A549 treated with CpdA at 1 μM for 4 hours (cell line): ENCODE data around the gene ITIH2. TPM values are rescaled to one million over a fixed set of nuclear protein-coding genes. Genes with fewer than 3 reads are reported as not detected.

ENCODE experiments used
- total RNA-seq: library from RNA; stranded (reverse); fragments of 200-300 nt; extraction: Qiagen RNA extraction; gene quantifications from 5 replicates; pipeline ENCODE4 v1.2.3, GENCODE V29; 2022; ENCODE audit warnings: low read depth

ITIH2 gene
- total RNA-seq: 0.27 to 0.47 TPM (median 0.41 TPM) in 4 of 5 replicates, not detected in the other

GRCh38 chr10:7703140-7703539 is at the start of gene ITIH2:
TSS of gene ITIH2 (plus strand) at chr10:7703316. CDS start at chr10:7703435, 119 bp downstream.

GRCh38 chr10:7666253-7667023 is 36.7 kb upstream of the ITIH2 start, which contains the start of gene ITIH5:
TSS of gene ITIH5 (minus strand) at chr10:7666966. CDS start at chr10:7666892, 74 bp downstream.

DNA sequence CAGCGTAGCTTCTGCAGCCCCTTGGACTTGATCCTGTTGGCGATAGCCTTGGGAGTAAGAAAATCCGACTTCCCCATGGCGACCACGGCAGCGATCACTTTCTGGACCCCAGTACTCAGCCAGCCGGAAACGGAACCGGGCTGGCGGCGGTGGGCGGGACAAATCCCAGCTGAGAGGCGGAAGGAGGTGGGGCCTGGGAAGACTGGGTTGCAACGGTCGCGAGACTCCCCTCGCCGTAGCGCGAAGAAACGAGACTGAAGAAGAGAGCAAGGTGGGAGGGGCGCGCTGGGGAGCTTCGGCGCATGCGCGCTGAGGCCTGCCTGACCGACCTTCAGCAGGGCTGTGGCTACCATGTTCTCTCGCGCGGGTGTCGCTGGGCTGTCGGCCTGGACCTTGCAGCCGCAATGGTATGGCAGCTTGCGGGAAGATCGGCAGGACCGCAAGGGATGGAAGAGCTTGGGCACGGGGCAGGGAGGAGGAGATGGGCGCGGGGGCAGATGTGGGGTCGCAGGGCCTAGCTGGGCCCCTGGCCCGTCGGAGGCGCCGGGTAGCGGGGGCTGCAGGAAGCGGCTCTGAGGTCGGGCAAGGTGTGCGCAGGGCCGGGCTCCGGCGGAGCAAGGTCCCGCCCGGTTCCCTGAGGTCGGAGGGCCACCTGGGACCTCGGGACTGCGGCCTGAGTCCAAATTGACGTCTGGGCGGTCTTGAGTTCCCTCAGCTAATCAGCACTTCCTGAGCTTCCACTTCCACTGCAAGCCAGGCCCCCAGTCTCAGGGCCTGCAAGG is 84.9 kb downstream of the ITIH2 start, which contains the start of the genes ATP5F1C and KIN:
ATP5F1C (plus strand) TSS at position 321 of the 782 bp plus-strand sequence; CDS start at position 352, 31 bp downstream.
KIN (minus strand) TSS at position 137 of the 782 bp plus-strand sequence; CDS start at position 77, 60 bp downstream.

Other genes starting within 250 kb of the ITIH2 start
- gene ITIH5, start 36.4 kb upstream of the ITIH2 start, total RNA-seq: 0.02 to 0.37 TPM (median 0.08 TPM) in 5 replicates
- 12.0 to 15.1 TPM (median 12.6 TPM) in 5 replicates for gene KIN, start 84.7 kb downstream of the ITIH2 start, total RNA-seq
- gene ATP5F1C, start 84.9 kb downstream of the ITIH2 start, total RNA-seq: 275 to 321 TPM (median 290 TPM) in 5 replicates
- gene TAF3, start 115.2 kb downstream of the ITIH2 start, total RNA-seq: 7.8 to 9.7 TPM (median 8.6 TPM) in 5 replicates